Esophagus muscularis mucosa (tissue), 4 donors: ENCODE measurements around the gene UBE2QL1. TPM values are rescaled to one million over a fixed set of nuclear protein-coding genes. Genes with fewer than 3 reads are reported as not detected.

Source experiments
- DNase-seq: peaks from one replicate; pipeline ENCODE4 v3.0.0-alpha.2; 2017; ENCODE audit errors: extremely low spot score
- H3K27ac ChIP-seq, 4 donors: fragments of 200-600 bp; sonication (generic); replicated peaks in 1 of 4; 1 replicate in 3 of 4; 2 replicates in 1 of 4; pipeline ENCODE4 v1.5.1; 2016 to 2019; ENCODE audit warnings: mild to moderate bottlenecking in 1 of 4
- H3K27me3 ChIP-seq, 4 donors: fragments of 200-600 bp; sonication (generic); one replicate each; pipeline versions ENCODE4 v1.5.1 to v1.6.0; 2016 to 2019
- H3K36me3 ChIP-seq, 4 donors: fragments of 200-600 bp; sonication (generic); one replicate each; pipeline ENCODE4 v1.5.1; 2016 to 2019
- H3K4me1 ChIP-seq, 4 donors: fragments of 200-600 bp; sonication (generic); one replicate each; pipeline ENCODE4 v1.5.1; 2016 to 2019
- H3K4me3 ChIP-seq, 4 donors: fragments of 200-600 bp; sonication (generic); 1 replicate in 2 of 4; 2 replicates in 2 of 4; pipeline ENCODE4 v1.5.1; 2016 to 2019; ENCODE audit warnings: mild to moderate bottlenecking in 4 of 4, moderate library complexity in 1 of 4
- H3K9me3 ChIP-seq, 4 donors: fragments of 200-600 bp; sonication (generic); 1 replicate in 3 of 4; 2 replicates in 1 of 4; pipeline ENCODE4 v1.5.1; 2016 to 2019
- CTCF ChIP-seq, 3 experiments: fragments of 200-600 bp in 2 of 3; fragments of 450-650 bp in 1 of 3; sonication (generic) in 2 of 3; IDR thresholded peaks; one replicate each; pipeline ENCODE4 v1.5.1; 2017 to 2019; ENCODE audit warnings: antibody characterized with exemption in 3 of 3, mild to moderate bottlenecking in 2 of 3, moderate library complexity in 1 of 3
- EP300 ChIP-seq: sonication (generic); formaldehyde crosslinking; IDR thresholded peaks from one replicate; pipeline ENCODE4 v1.6.1; 2017; ENCODE audit warnings: antibody characterized with exemption
- POLR2A ChIP-seq: fragments of 450-650 bp; IDR thresholded peaks from one replicate; pipeline ENCODE4 v1.6.1; 2017; ENCODE audit warnings: antibody characterized with exemption, moderate library complexity, mild to moderate bottlenecking, low read depth
- POLR2AphosphoS5 ChIP-seq, 2 donors: sonication (generic); formaldehyde crosslinking; IDR thresholded peaks; one replicate each; pipeline ENCODE4 v1.6.1; 2017; ENCODE audit warnings: antibody characterized with exemption in 2 of 2
- WGBS: methylation state at CpG from one replicate; pipeline ENCODE4 v1.1.5; 2018; 5-methylcytosine and 5-hydroxymethylcytosine counted together
- intact Hi-C: fragments of 100-400 bp; cut with DNase I; formaldehyde crosslinking; loops from one replicate; pipeline ENCODE4 v1.15.1; 2023
- total RNA-seq, 4 donors: library from RNA; depleted of rRNA; stranded (reverse); fragments of >200 nt; gene quantifications; one replicate each; pipeline versions ENCODE4 v1.1.0 to v1.2.1, GENCODE V29; 2016

Gene UBE2QL1
- total RNA-seq, 4 donors from 2014 or later = under 0.01 to 1.6 (median 0.82) TPM

- TF ChIP-seq POLR2AphosphoS5 (IDR thresholded peaks at IDR 0.05) = no peak
- no peak for TF ChIP-seq POLR2A
- TF ChIP-seq CTCF (IDR thresholded peaks at IDR 0.05) = no peak
- no peak for TF ChIP-seq EP300
- H3K4me1 ChIP-seq = no peaks in the 10 kb centered on the region
- no peak overlapping the region for H3K4me3 ChIP-seq
- peaks cover 0 to 60% (median 0%) of the 10 kb centered on the region in 4 donors for H3K27me3 ChIP-seq
- no peaks in the 10 kb centered on the region for H3K9me3 ChIP-seq
- H3K36me3 ChIP-seq = no peaks in the 10 kb centered on the region
- no peak for DNase-seq
- WGBS = 77% methylated on average over 6 of the region's 6 CpGs
- no peak overlapping the region for H3K27ac ChIP-seq
- intact Hi-C loops = no loop called here
Measured at GRCh38 chr5:6456766-6457370, 8.2 kb downstream of the UBE2QL1 start.

GRCh38 chr5:6457592-6457991 is 8.9 kb downstream of the UBE2QL1 start:
- 85% methylated on average over 5 of the region's 5 CpGs for WGBS
- no peak for TF ChIP-seq EP300
- TF ChIP-seq CTCF (IDR thresholded peaks at IDR 0.05) = no peak
- TF ChIP-seq POLR2AphosphoS5 (IDR thresholded peaks at IDR 0.05) = no peak
- TF ChIP-seq POLR2A = no peak
- no peak overlapping the region for H3K4me3 ChIP-seq
- intact Hi-C loops = no loop called here
- H3K4me1 ChIP-seq = no peaks in the 10 kb centered on the region
- no peak overlapping the region for H3K27ac ChIP-seq
- H3K9me3 ChIP-seq = no peaks in the 10 kb centered on the region
- no peak for DNase-seq
- H3K27me3 ChIP-seq = peaks cover 0 to 52% (median 0%) of the 10 kb centered on the region in 4 donors
- H3K36me3 ChIP-seq = no peaks in the 10 kb centered on the region

- WGBS = 82% methylated on average over 3 of the region's 4 CpGs
- Histone ChIP-seq H3K27me3 (peaks cover 0 to 40% (median 0%) of the 10 kb centered on the region in 4 donors), H3K36me3 (no peaks in the 10 kb centered on the region), H3K4me3 (no peak overlapping the region), H3K4me1 (no peaks in the 10 kb centered on the region), H3K9me3 (no peaks in the 10 kb centered on the region), H3K27ac (no peak overlapping the region)
- intact Hi-C loops = no loop called here
- no peak for DNase-seq
- TF ChIP-seq POLR2AphosphoS5 (IDR thresholded peaks at IDR 0.05) = no peak
- no peak for TF ChIP-seq CTCF (IDR thresholded peaks at IDR 0.05)
- no peak for TF ChIP-seq EP300
Measured at GRCh38 chr5:6458833-6459232, 10.2 kb downstream of the UBE2QL1 start.

GRCh38 chr5:6459896-6460295 is 11.2 kb downstream of the UBE2QL1 start:
- Histone ChIP-seq H3K4me3 (no peak overlapping the region), H3K4me1 (no peaks in the 10 kb centered on the region), H3K9me3 (no peaks in the 10 kb centered on the region), H3K27me3 (peaks cover 0 to 29% (median 0%) of the 10 kb centered on the region in 4 donors), H3K36me3 (no peaks in the 10 kb centered on the region), H3K27ac (no peak overlapping the region)
- WGBS = 61% methylated on average over 4 of the region's 5 CpGs
- TF ChIP-seq EP300 = no peak
- TF ChIP-seq POLR2A = no peak
- no peak for TF ChIP-seq POLR2AphosphoS5 (IDR thresholded peaks at IDR 0.05)
- TF ChIP-seq CTCF (IDR thresholded peaks at IDR 0.05) = no peak
- intact Hi-C loops = no loop called here
- no peak for DNase-seq

GRCh38 chr5:6461006-6461405 is 12.3 kb downstream of the UBE2QL1 start:
- Histone ChIP-seq H3K27me3 (peaks cover 0 to 19% (median 0%) of the 10 kb centered on the region in 4 donors), H3K27ac (no peak overlapping the region), H3K36me3 (no peaks in the 10 kb centered on the region), H3K4me3 (no peak overlapping the region), H3K9me3 (no peaks in the 10 kb centered on the region), H3K4me1 (no peaks in the 10 kb centered on the region)
- WGBS = 78% methylated on average over 2 of the region's 2 CpGs
- intact Hi-C loops = no loop called here
- DNase-seq = no peak
- no peak for TF ChIP-seq EP300
- no peak for TF ChIP-seq CTCF (IDR thresholded peaks at IDR 0.05)
- no peak for TF ChIP-seq POLR2AphosphoS5 (IDR thresholded peaks at IDR 0.05)
- TF ChIP-seq POLR2A = no peak
